GM18511 (cell line): Measurements from ENCODE around the gene INTS14.

ENCODE experiments used
- ATAC-seq: cut with Tn5 transposase; IDR thresholded peaks from one replicate; pipeline ENCODE4 v1.9.1; 2021; ENCODE audit warnings: mild to moderate bottlenecking, moderate library complexity; ENCODE audit not compliant: unreplicated experiment

INTS14 gene

DNA sequence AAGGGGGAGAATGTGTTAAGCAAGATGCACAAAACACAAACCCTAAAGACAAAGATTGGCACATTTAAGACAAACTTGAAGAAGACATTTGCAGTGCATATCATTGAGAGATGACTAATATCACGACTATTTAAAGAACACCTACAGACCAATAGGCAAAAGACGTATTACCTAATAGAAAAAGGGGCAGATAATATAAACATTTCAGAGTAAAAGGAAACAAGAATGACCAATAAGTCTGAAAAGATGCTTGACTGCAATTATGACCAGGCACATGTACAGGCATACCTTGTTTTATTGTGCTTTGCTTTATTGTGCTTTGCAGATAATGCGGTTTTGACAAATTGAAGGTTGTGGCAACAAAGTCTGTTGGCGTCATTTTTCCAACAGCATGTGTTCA, 75.7 kb downstream of the INTS14 start:
- ATAC-seq, result no peak

DNA sequence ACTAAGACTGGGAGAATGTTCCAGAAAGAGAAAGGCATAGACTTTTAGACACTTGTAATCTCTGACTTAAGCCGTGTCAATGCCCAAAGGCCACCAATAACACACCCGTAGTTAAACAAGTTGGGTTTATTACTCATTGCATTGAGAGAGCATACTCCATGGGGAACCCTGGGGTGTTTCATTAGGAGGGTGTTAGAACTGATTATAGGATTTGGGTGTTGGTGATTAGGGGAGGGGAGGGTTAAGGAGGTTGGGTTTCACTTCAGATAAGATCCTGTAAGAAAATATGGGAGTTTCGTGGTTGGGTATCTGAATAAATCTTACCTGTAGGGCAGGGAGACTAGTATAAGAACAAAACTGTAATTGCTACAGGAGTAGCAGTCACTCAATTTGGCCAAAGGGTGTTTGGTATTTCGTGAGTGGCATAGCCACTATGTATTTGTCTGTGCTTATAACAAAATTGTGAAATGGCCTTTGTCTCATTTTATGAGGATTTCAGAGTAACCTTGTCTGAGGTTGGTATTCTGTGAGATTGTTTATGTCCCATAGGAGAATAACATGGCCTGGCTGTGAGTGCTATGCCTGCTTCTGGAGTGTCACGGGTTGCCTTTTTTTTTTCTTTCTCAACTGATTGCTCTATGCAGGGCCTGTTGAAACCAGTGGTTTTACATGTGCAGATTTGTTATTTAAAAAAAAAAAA, 77.7 kb downstream of the INTS14 start:
- no peak for ATAC-seq

- no peak for ATAC-seq
Measured at GRCh38 chr15:65532738-65533051, 78.2 kb downstream of the INTS14 start.

DNA sequence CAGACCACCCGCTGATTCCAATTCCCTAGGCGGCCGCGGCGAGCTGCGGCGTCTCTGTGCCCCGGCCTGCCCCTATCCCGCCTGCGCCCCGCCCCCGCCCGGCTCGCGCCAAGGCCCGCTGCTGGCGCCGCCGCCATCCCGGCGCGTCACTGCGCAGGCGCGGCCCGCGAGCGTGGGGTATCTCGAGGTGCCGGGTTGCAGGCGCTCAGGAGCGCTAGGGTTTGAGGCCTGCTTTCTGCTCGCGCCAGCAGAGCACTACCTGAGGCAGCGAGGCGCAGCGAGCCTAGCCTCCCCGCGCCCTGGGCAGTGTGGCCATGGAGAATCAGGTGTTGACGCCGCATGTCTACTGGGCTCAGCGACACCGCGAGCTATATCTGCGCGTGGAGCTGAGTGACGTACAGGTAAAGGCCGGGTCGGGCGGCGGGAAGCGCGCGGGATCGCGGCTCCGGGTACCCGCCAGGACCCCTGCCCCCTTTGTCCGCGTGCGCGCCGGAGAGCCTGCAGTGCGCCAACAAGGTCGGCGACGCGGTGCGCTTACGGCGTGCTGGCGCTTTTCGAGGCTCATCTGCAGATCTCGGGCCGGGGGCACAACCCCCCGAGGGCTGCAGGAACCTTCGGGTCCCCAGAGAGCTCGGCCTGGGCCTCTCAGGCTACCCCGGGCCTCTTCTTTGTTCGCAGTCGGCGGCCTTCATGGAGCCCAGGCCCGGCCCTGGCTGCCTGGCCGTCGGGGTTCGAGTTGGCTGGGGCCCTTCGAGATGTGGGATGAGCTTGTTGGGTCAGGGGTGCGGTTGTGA, 80.4 kb downstream of the INTS14 start, which contains the start of gene HACD3:
TSS of gene HACD3 (plus strand) at position 146 of the 794 bp plus-strand sequence. CDS start at position 315, 169 bp downstream.
- peak; percentile 78 for ATAC-seq

DNA sequence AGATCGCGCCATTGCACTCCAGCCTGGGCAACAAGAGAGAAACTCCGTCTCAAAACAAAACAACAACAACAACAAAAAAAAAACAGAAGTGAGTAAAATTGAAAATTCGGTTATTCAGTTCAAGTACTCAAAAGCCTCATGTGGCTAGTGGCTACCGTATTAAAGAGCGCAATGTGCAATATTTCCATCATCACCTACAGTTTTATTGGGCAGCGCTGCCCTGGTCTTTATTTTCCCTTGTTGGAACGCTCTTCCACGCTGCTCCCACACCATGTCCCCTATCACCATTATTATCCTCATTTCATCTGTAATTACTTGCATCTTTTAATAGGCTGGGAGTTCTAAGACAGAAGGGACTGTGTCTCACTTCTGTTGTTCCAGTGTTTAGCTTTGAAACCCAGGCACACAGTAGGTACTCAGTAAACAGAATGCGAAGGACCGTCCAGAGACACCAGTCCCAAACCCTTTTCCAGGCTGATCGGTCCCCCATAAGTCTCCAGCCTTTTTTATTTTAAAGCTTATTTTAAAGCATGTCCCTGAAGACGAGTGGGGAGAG, 81.1 kb downstream of the INTS14 start:
- ATAC-seq, result no peak
